Fibroblast of lung (primary cell): ENCODE data around the gene CAPN14. TPM values are rescaled to one million over a fixed set of nuclear protein-coding genes. Genes with fewer than 3 reads are reported as not detected.

Experiments
- DNase-seq, 2 donors: peaks; one replicate each; pipeline versions ENCODE4 v3.0.0 to v3.0.0-alpha.2; 2010; ENCODE audit warnings: low read depth in 2 of 2
- H2AFZ ChIP-seq: 2 replicates; pipeline ENCODE4 v1.5.1; 2012; ENCODE audit warnings: low read length, control low read depth, inconsistent platforms
- H3K27ac ChIP-seq: 2 replicates; pipeline ENCODE4 v1.5.1; 2011; ENCODE audit warnings: low read length, control low read depth; ENCODE audit not compliant: insufficient read depth
- H3K27me3 ChIP-seq: 2 replicates; pipeline ENCODE4 v1.5.1; 2011; ENCODE audit warnings: mild to moderate bottlenecking, low read length; ENCODE audit not compliant: control insufficient read depth, insufficient read depth
- H3K36me3 ChIP-seq: 2 replicates; pipeline ENCODE4 v1.5.1; 2011; ENCODE audit warnings: low read length; ENCODE audit not compliant: control insufficient read depth, insufficient read depth
- H3K4me1 ChIP-seq: 2 replicates; pipeline ENCODE4 v1.5.1; 2011; ENCODE audit warnings: low read length; ENCODE audit not compliant: control insufficient read depth, insufficient read depth; ENCODE audit errors: extremely low read depth
- H3K4me2 ChIP-seq: 2 replicates; pipeline ENCODE4 v1.5.1; 2011; ENCODE audit warnings: low read length, control low read depth; ENCODE audit not compliant: insufficient read depth; ENCODE audit errors: extremely low read depth
- H3K4me3 ChIP-seq, 4 experiments: fragments of 200-600 bp in 1 of 4; sonication (generic) in 1 of 4; replicated peaks in 1 of 4; 2 replicates each; pipeline ENCODE4 v1.5.1; 2011 to 2016; ENCODE audit warnings: low read length in 4 of 4, low read depth in 3 of 4, mild to moderate bottlenecking in 3 of 4, control low read depth in 2 of 4, inconsistent platforms in 1 of 4, mixed read lengths in 1 of 4; ENCODE audit not compliant: insufficient read depth in 1 of 4; ENCODE audit errors: control extremely low read depth in 1 of 4
- H3K79me2 ChIP-seq: 2 replicates; pipeline ENCODE4 v1.5.1; 2012; ENCODE audit warnings: mild to moderate bottlenecking, low read length, inconsistent platforms; ENCODE audit not compliant: control insufficient read depth, insufficient read depth
- H3K9ac ChIP-seq: 2 replicates; pipeline ENCODE4 v1.5.1; 2011; ENCODE audit warnings: mild to moderate bottlenecking, low read length, control low read depth; ENCODE audit not compliant: insufficient read depth
- H3K9me3 ChIP-seq: 2 replicates; pipeline ENCODE4 v1.5.1; 2012; ENCODE audit warnings: low read depth, low read length; ENCODE audit not compliant: control insufficient read depth, insufficient read depth
- H4K20me1 ChIP-seq: 2 replicates; pipeline ENCODE4 v1.5.1; 2011; ENCODE audit warnings: low read length; ENCODE audit not compliant: control insufficient read depth, insufficient read depth; ENCODE audit errors: extremely low read depth
- EZH2 ChIP-seq: IDR thresholded peaks from 2 replicates; pipeline ENCODE4 v1.5.1; 2012; ENCODE audit warnings: low read length, control low read depth, mild to moderate bottlenecking; ENCODE audit errors: missing control alignments
- polyA plus RNA-seq, 2 donors: library from polyadenylated mRNA; depleted of rRNA in 1 of 2; stranded (reverse) in 1 of 2; unstranded in 1 of 2; fragments of >200 nt; gene quantifications; 2 replicates each; pipeline ENCODE4 v1.2.1, GENCODE V29; 2011 to 2012; ENCODE audit warnings: missing spikeins in 1 of 2
- total RNA-seq: library from RNA; depleted of rRNA; stranded (reverse); fragments of >200 nt; gene quantifications from 2 replicates; pipeline ENCODE4 v1.2.1, GENCODE V29; 2014
- TF ChIP-seq, protein P1 (sequence below), 2 donors: IDR thresholded peaks in 1 of 2; conservative IDR thresholded peaks in 1 of 2; 1 replicate in 1 of 2; 2 replicates in 1 of 2; pipeline ENCODE4 v1.5.1; 2011 to 2012; ENCODE audit warnings: low read length in 2 of 2, control low read depth in 1 of 2, inconsistent platforms in 1 of 2, low read depth in 1 of 2, mild to moderate bottlenecking in 1 of 2

CAPN14 gene
- total and polyA plus RNA-seq, 2 donors (not counting 1 experiment from before 2014, with no cell fraction given), result 0.05 to 0.17 TPM

DNA sequence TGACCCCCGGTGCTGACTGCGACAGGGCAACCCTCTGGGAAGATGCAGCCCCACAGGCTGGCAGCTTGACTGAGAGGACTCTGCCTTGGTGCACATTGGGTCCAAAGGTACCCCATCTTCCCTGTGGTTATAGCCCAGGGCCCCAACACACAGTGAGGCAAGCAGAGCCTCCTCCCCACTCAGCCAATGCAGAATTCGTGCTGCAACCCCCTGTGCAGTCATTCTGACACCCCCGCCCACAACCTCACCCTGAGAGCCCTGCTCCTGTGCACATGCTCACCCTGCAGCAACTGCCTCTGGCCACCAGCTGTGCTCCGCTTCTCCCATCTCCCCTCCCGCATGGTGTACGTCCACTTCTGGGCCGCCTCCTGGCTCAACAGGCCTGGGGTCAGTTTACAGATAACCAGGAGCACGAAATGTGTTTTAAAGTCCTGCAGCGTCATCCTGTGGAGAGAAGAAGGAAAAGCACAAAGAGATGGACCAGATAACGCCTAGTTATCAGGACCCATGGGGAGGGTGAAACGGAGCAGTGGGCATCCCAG is 24.4 kb downstream of the CAPN14 start:
- Histone ChIP-seq H3K4me3 (no peak overlapping the region), H3K27me3 (no peaks in the 10 kb centered on the region), H2AFZ (no peak overlapping the region), H3K27ac (no peak overlapping the region), H3K4me1 (no peaks in the 10 kb centered on the region), H3K79me2 (no peaks in the 10 kb centered on the region), H4K20me1 (no peaks in the 10 kb centered on the region), H3K9me3 (no peaks in the 10 kb centered on the region), H3K36me3 (no peaks in the 10 kb centered on the region), H3K4me2 (no peak overlapping the region), H3K9ac (no peak overlapping the region)
- no peak for DNase-seq
- TF ChIP-seq, protein P1, sequence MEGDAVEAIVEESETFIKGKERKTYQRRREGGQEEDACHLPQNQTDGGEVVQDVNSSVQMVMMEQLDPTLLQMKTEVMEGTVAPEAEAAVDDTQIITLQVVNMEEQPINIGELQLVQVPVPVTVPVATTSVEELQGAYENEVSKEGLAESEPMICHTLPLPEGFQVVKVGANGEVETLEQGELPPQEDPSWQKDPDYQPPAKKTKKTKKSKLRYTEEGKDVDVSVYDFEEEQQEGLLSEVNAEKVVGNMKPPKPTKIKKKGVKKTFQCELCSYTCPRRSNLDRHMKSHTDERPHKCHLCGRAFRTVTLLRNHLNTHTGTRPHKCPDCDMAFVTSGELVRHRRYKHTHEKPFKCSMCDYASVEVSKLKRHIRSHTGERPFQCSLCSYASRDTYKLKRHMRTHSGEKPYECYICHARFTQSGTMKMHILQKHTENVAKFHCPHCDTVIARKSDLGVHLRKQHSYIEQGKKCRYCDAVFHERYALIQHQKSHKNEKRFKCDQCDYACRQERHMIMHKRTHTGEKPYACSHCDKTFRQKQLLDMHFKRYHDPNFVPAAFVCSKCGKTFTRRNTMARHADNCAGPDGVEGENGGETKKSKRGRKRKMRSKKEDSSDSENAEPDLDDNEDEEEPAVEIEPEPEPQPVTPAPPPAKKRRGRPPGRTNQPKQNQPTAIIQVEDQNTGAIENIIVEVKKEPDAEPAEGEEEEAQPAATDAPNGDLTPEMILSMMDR (conservative IDR thresholded peaks at IDR 0.05 in 1 of 2, IDR thresholded peaks at IDR 0.05 in 1 of 2; ENCODE audit: low read depth in 1 of 2, low read length in 2 of 2), result no peak
- TF ChIP-seq EZH2, result no peak

DNA sequence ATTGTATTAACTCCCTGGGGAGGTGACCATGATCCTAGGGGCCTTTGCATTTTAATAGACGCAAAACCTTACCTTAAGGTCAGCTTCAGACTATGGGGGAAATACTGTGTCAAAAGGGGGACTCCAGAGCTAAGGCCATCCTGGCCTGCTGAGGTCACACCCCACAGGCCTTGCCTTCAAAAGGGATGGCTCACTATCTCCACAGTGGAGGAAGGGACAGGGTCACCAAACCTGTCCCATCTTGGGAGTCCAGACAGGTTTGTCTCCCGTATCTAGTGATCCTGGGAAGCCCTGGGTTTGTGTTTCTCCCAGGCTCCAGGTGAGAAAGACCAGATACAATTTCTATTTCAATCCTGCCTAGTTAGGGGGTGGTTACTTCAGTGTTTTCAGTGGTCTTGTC is 24.9 kb downstream of the CAPN14 start:
- no peaks in the 10 kb centered on the region for H3K4me1 ChIP-seq
- no peak for TF ChIP-seq EZH2
- TF ChIP-seq, protein P1 (conservative IDR thresholded peaks at IDR 0.05 in 1 of 2, IDR thresholded peaks at IDR 0.05 in 1 of 2; ENCODE audit: low read depth in 1 of 2, low read length in 2 of 2), result no peak

DNA sequence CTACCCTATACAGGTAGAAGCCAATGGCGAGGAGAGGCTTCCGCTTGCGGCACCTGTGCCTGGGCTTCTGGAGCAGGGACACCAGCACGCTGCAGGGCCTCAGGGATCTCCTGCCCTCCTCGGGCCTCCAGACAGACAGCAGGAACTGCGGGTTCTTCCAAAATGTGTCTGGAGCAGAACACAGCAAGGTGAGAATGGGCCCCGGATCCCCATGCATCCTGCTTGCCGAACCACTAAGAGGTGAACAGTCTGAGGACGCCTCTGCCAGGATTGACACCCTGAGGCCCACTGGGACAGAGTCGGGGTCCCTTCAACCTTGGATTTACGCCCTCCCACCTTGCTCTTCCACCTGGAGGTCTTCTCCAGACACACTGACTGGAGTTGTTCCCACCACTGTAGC is 25.4 kb downstream of the CAPN14 start:
- TF ChIP-seq, protein P1 (conservative IDR thresholded peaks at IDR 0.05 in 1 of 2, IDR thresholded peaks at IDR 0.05 in 1 of 2; ENCODE audit: low read depth in 1 of 2, low read length in 2 of 2), result no peak
- no peak for TF ChIP-seq EZH2
- Histone ChIP-seq H3K27ac (no peak overlapping the region), H3K9me3 (no peaks in the 10 kb centered on the region), H4K20me1 (no peaks in the 10 kb centered on the region), H3K9ac (no peak overlapping the region), H3K36me3 (no peaks in the 10 kb centered on the region), H2AFZ (no peak overlapping the region), H3K4me2 (no peak overlapping the region), H3K4me3 (no peak overlapping the region), H3K4me1 (no peaks in the 10 kb centered on the region), H3K27me3 (no peaks in the 10 kb centered on the region), H3K79me2 (no peaks in the 10 kb centered on the region)
- DNase-seq, result no peak

More for the DNA sequence above, 24.9 kb downstream of the CAPN14 start:
- Histone ChIP-seq H4K20me1 (no peaks in the 10 kb centered on the region), H3K9ac (no peak overlapping the region), H3K36me3 (no peaks in the 10 kb centered on the region), H3K27ac (no peak overlapping the region), H3K79me2 (no peaks in the 10 kb centered on the region), H2AFZ (no peak overlapping the region), H3K4me2 (no peak overlapping the region), H3K4me3 (no peak overlapping the region), H3K9me3 (no peaks in the 10 kb centered on the region), H3K27me3 (no peaks in the 10 kb centered on the region)
- DNase-seq, result no peak
